ENCODE results near the gene GALT.

The GALT gene

DNA sequence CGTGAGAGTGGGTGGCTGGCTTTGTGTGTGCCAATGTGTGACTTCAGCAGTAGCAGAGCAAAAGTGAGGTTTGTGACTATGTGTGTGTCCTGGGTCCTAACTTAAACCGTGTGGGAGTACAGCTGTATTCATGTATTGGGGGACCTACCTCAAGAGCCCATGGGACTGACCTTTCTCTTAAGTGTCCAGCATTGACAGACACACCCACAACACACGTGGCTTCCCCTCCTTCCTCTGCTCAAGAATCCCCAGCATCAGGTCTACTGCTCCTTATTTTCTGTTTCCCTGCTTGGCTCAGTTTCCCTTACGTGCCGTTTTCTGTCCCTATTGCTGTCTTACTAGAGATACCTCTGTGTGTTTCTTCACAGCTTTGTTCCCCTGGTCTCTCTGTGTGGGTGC lies 6.1 kb downstream of the GALT start:
- no peak for DNase-seq

- DNase-seq: no peak
Measured at GRCh38 chr9:34653151-34654072, 6.9 kb downstream of the GALT start.

DNA sequence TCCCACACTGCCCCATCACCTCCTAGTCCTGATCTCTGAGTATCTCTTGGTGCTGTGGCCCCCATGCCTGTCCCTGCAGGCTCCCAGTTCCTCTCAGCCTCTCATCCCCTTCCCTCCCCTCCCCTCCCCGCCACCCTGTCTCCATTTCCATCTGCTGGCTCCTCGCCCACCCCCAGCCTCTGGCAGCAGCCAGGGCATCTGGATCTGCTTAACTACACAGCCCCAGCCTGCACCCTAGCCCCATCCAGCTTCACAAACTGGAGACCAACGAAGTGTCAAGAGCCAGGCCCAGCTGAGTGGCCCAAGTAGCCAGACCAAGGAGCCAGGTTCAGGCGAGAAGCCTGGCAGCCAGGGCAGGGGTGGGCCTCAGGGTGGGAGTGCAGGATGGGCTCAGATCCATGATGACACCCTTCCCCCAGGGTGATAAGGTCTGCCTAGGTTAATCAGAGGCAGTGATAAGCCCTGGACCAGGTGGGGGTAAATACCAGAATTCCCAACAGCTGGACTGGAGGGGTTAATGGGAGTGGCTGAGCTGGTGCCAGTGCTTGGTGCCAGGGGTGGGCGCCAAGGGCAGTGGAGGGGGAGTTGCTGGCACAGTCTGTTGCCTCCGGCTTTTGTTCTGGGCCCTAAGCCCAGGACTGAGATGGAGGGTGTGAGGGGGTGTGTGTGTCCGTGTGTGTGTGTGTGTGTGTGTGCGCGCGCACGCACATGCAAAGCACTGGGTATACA lies 8.0 kb downstream of the GALT start:
- no peak for DNase-seq

DNA sequence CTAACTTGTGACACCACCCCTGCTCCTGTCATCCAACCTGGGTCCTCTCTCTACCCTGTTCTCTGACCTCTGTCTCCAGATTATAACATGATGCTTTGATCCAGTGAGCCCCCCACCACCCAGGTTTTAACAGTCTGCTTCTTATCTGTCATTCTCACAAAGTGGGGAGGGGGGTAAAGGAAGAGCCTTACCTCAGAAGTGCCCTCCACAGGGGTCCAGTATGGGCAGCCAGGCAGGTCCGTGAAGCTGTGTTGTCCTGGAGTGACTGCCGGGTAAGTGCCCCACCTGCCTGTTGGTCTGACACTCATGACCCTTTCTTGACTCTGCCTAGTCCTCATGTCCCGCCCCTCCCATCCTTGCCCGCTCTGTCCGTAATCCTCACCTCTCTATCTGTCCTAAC lies 8.9 kb downstream of the GALT start:
- no peak for DNase-seq

GRCh38 chr9:34656992-34657391 lies 10.5 kb downstream of the GALT start:
- no peak for DNase-seq

DNA sequence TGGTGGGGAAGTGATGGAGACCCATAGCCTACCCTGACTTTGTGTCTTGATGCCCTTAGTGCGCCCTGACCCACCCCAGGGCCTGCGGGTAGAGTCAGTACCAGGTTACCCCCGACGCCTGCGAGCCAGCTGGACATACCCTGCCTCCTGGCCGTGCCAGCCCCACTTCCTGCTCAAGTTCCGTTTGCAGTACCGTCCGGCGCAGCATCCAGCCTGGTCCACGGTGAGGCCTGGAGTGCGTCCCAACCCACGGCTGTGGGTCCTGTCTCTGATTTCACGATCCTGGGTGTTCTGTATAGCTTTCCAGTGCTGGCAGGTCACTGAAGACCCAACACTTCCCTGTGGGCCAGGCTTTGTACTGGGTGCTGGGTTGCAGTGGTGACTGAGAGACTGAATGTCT lies 12.0 kb downstream of the GALT start:
- DNase-seq: no peak

DNA sequence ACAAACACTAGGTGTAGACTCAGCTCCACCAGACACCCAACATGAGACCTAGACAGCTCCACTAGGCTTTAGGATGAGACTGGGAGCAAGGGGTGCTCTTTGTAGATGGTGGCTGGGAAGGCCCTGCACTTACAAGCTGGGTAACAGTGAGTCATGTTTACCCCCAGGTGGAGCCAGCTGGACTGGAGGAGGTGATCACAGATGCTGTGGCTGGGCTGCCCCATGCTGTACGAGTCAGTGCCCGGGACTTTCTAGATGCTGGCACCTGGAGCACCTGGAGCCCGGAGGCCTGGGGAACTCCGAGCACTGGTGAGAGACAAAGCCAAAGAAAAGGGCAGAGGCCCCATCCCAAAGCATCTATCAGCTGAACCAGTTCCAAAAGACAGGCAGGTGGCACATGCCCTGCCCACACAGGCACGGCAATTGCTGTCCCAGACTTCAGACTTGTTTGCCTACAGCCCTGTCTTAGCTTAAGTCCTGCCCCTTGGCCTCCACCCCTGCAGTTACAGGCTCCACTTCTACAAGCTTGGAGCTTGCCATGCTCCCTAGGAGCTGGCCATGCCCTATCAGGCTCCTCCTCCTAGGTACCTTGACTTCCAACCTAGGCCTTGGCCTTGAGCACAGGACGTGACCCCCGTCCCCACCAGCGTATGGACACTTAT lies 13.2 kb downstream of the GALT start:
- no peak for DNase-seq

GRCh38 chr9:34662526-34663302 lies 16.2 kb downstream of the GALT start, which contains the start of gene CCL27:
CCL27 (minus strand) TSS chr9:34662657; CDS start chr9:34662633, 24 bp downstream.
- DNase-seq: no peak

GRCh38 chr9:34663303-34663605 lies 16.8 kb downstream of the GALT start:
- DNase-seq: no peak

GRCh38 chr9:34664281-34665066 lies 18.0 kb downstream of the GALT start:
- no peak for DNase-seq

DNA sequence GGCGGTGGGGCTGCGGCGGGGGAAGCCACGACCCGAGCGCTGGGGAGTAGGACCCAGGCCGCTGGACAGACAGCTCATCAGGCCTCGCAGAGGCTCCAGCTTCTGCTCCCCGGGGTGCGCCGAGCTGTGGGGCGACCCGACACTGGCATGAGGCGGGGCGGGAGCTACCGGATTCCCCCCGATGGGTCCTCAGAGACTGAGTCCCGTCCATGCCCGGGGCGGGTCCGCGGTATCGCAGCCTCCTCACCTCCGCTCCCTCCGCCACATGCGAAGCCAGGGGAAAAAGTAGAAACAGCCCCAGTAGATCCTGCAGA lies 18.5 kb downstream of the GALT start:
- DNase-seq: no peak

GRCh38 chr9:34665381-34666250 lies 19.1 kb downstream of the GALT start:
- DNase-seq: peak; percentile 31

DNA sequence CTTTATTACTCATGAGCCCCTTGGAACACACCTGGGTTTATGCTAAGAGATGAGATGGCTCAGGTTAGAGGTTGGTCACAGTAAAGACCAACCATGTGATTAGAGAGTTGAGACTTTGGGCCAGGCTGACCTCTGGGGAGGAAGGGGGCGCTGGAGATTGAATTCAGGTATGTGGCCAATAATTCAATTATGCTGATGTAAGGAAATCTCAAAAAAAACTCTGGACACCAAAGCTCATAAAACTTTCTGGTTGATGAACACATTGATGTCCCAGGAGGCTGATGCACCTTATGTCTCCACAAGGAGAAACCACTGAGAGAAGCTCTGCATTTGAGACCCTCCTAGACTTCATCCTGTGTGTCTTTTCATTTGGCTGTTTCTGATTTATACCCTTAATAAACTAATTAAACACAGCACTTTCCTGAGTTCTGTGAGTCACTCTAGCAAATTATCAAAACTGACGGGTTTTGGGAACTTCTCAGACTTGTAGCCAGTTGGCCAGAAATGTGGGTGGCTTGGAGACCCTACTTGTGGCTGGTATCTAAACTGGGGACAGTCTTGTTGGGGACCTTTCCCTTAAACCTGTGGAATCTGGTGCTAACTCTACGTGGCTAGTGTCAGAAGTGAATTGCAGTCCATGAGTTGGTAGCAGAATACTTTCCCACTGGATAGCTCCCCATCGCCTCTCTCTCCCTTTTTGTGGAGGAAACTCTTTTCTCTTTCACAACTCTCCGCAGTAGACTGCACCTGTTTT lies 23.5 kb downstream of the GALT start:
- DNase-seq: no peak

DNA sequence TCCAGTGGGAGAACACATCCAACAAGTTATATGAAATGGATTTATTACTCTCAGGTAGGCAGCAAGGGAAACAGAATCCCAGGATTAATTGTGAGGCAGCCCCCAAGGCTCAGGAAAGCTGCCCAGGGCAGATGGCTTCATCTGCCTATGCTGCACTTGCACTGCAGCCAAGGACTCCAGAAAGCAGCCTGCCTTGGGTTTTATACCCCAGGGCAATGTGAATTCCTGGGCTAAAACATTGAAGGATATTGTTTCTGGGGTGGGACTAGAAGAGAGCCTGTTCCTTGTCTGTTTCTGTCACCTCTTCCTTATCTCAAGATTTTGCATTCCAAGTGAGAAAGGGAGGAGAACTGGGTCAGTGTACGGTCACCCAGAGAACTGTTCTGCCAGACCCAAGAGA lies 24.8 kb downstream of the GALT start:
- DNase-seq: no peak

- no peak for DNase-seq
Measured at GRCh38 chr9:34674440-34674839, 28.0 kb downstream of the GALT start.

GRCh38 chr9:34675048-34675714 lies 28.7 kb downstream of the GALT start:
- DNase-seq: no peak

DNA sequence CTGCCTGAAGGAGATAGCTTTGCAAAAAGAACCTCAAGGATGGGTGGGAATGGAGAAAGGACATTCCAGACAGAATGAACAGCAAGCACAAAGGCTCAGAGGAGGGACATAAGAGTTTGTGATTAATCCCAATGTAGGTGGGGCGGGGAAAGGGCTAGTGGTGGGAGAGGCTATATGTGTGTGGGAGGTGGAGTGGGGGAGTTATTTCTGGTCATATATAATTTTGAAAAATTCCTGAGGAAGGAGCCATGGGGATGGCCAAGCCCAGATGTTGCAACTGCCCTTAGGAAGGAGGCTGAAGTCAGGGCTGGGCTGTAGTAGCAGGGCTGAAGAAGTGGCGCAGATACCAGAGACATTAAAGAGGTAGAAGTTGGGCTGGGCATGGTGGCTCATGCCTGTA lies 29.4 kb downstream of the GALT start:
- DNase-seq: no peak

GRCh38 chr9:34684145-34684544 lies 37.7 kb downstream of the GALT start:
- no peak for DNase-seq

GRCh38 chr9:34684816-34685215 lies 38.3 kb downstream of the GALT start:
- no peak for DNase-seq

DNA sequence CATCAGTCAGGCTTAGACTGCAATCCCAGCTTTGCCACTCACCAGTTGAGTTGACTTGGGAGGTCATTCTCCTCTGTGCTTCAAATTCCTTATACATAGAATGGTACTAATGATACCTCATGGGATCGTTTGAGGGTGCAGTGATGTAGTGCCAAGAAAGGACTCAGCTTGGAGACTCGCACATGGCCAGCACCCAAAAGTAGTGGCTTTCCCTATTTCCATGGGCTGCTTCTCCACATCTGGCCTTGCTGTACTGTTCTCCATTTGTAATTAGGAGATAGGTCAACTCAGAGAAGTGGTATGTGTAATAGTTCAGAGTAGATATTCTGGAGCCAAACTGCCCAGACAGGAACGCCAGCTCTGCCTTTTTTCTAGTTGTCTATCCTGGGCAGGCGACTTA lies 39.1 kb downstream of the GALT start:
- no peak for DNase-seq
